Measurements from ENCODE around the gene SH2D1B. TPM values are rescaled to one million over a fixed set of nuclear protein-coding genes. Genes with fewer than 3 reads are reported as not detected.

SH2D1B gene
- total and polyA plus RNA-seq, 9 donors: 0.10 to 0.40 (median 0.12) TPM; not detected in 6

- intact Hi-C loops (cut with DNase I): no loop called here
- Histone ChIP-seq H3K27ac (no peak overlapping the region), H3K4me1 (ENCODE audit: insufficient read depth) (no peaks in the 10 kb centered on the region), H3K36me3 (no peaks in the 10 kb centered on the region), H3K27me3 (no peaks in the 10 kb centered on the region), H3K9me3 (no peaks in the 10 kb centered on the region), H3K4me3 (no peak overlapping the region)
- DNase-seq: no peak
- WGBS, 3 donors: 73 to 92% (median 77%) methylated on average over 1 of the region's 1 CpG
- TF ChIP-seq EP300 (IDR thresholded peaks at IDR 0.05) (no peak), POLR2A (IDR thresholded peaks at IDR 0.05) (no peak)
- TF ChIP-seq, protein P1, sequence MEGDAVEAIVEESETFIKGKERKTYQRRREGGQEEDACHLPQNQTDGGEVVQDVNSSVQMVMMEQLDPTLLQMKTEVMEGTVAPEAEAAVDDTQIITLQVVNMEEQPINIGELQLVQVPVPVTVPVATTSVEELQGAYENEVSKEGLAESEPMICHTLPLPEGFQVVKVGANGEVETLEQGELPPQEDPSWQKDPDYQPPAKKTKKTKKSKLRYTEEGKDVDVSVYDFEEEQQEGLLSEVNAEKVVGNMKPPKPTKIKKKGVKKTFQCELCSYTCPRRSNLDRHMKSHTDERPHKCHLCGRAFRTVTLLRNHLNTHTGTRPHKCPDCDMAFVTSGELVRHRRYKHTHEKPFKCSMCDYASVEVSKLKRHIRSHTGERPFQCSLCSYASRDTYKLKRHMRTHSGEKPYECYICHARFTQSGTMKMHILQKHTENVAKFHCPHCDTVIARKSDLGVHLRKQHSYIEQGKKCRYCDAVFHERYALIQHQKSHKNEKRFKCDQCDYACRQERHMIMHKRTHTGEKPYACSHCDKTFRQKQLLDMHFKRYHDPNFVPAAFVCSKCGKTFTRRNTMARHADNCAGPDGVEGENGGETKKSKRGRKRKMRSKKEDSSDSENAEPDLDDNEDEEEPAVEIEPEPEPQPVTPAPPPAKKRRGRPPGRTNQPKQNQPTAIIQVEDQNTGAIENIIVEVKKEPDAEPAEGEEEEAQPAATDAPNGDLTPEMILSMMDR (IDR thresholded peaks at IDR 0.05): no peak
These were observed 38.9 kb downstream of the SH2D1B start for GRCh38 chr1:162373072-162373427.

GRCh38 chr1:162372159-162373071, 39.5 kb downstream of the SH2D1B start:
- no peaks in the 10 kb centered on the region for H3K27me3 ChIP-seq
- H3K4me1 ChIP-seq (ENCODE audit: insufficient read depth): no peaks in the 10 kb centered on the region
- no peak for DNase-seq
- intact Hi-C loops (cut with DNase I): no loop called here
- no peaks in the 10 kb centered on the region for H3K36me3 ChIP-seq
- H3K4me3 ChIP-seq: no peak overlapping the region
- no peak overlapping the region for H3K27ac ChIP-seq
- TF ChIP-seq EP300 (IDR thresholded peaks at IDR 0.05) (no peak), POLR2A (IDR thresholded peaks at IDR 0.05) (no peak)
- TF ChIP-seq, protein P1 (IDR thresholded peaks at IDR 0.05): no peak
- H3K9me3 ChIP-seq: no peaks in the 10 kb centered on the region
- 60 to 67% (median 63%) methylated on average over 13 of the region's 13 CpGs for WGBS, 3 donors

DNA sequence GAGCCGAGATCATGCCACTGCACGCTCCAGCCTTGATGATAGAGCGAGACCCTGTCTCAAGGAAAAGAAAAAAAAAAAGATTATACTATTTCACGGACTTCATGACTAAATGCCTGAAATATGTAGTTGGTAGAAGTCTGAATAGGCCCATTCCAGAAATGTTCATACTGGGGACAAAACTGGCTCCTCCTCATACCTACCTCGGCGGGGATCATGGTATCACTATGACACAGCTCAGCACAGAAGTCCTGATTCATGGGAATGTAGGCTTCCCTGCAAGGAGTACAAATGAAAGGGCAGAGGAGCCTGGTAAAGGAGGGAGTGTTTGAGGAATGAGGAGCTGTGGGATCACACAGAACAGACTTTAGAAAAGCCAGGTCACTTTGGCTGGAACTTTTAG, 40.3 kb downstream of the SH2D1B start:
- no peak for DNase-seq
- Histone ChIP-seq H3K27me3 (no peaks in the 10 kb centered on the region), H3K27ac (no peak overlapping the region), H3K9me3 (no peaks in the 10 kb centered on the region), H3K4me3 (no peak overlapping the region), H3K36me3 (no peaks in the 10 kb centered on the region), H3K4me1 (ENCODE audit: insufficient read depth) (no peaks in the 10 kb centered on the region)
- 76 to 89% (median 76%) methylated on average over 6 of the region's 6 CpGs for WGBS, 3 donors
- intact Hi-C loops (cut with DNase I): no loop called here
- TF ChIP-seq, protein P1 (IDR thresholded peaks at IDR 0.05): no peak
- TF ChIP-seq EP300 (IDR thresholded peaks at IDR 0.05) (no peak), POLR2A (IDR thresholded peaks at IDR 0.05) (no peak)

DNA sequence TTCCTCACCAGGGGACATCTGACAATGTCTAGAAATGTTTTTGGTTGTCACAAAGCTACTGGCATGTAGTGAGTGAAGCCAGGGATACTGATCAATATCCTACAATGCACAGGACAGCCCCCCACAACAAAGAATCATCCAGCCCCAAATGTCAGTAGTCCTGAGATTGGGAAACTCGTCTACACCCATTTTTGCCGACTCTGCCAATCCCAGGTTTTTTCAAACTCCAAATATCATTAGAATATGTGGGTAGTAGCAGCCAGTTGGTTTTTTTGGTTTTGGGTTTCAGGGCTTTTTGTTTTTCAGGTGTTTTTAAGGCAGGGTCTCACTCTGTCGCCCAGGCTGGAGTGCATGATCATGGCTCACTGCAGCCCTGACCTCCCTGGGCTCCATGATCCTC, 41.2 kb downstream of the SH2D1B start:
- 89 to 100% (median 94%) methylated on average over 3 of the region's 3 CpGs for WGBS, 3 donors
- intact Hi-C loops (cut with DNase I): no loop called here

More for the DNA sequence above, 41.2 kb downstream of the SH2D1B start:
- no peaks in the 10 kb centered on the region for H3K4me1 ChIP-seq (ENCODE audit: insufficient read depth)
- no peaks in the 10 kb centered on the region for H3K9me3 ChIP-seq
- H3K36me3 ChIP-seq: no peaks in the 10 kb centered on the region
- no peak overlapping the region for H3K27ac ChIP-seq
- DNase-seq: no peak
- TF ChIP-seq, protein P1 (IDR thresholded peaks at IDR 0.05): no peak
- no peak for TF ChIP-seq POLR2A (IDR thresholded peaks at IDR 0.05)
- TF ChIP-seq EP300 (IDR thresholded peaks at IDR 0.05): no peak
- H3K4me3 ChIP-seq: no peak overlapping the region
- no peaks in the 10 kb centered on the region for H3K27me3 ChIP-seq
